ENCODE measurements around the gene DOCK3. TPM values are rescaled to one million over a fixed set of nuclear protein-coding genes. Genes with fewer than 3 reads are reported as not detected.
"Not testable (repeated sequence)": the region's sequence is repeated elsewhere in the genome, so short reads cannot be mapped to it uniquely, and the experiment has no call there.

The DOCK3 gene
- total RNA-seq, 1 donor from 2014 or later = under 0.01 TPM

- no peak for DNase-seq (ENCODE audit: low read depth)
- FAIRE-seq = no peak
- no peaks in the 10 kb centered on the region for H3K36me3 ChIP-seq (ENCODE audit: control insufficient read depth, insufficient read depth, low read length)
- no peak for TF ChIP-seq CTCF (IDR thresholded peaks at IDR 0.05; ENCODE audit: insufficient read depth, low read length, severe bottlenecking)
- H3K4me3 ChIP-seq (ENCODE audit: low read depth, low read length) = no peak overlapping the region
- no peaks in the 10 kb centered on the region for H3K27me3 ChIP-seq (ENCODE audit: control insufficient read depth, insufficient read depth, low read length)
Measured at GRCh38 chr3:51191768-51192167, 517.0 kb downstream of the DOCK3 start.

- DNase-seq (ENCODE audit: low read depth) (no peak), FAIRE-seq (no peak)
Measured at GRCh38 chr3:51198477-51198876, 523.8 kb downstream of the DOCK3 start.

GRCh38 chr3:51199296-51199695 is 524.6 kb downstream of the DOCK3 start:
- H3K4me3 ChIP-seq (ENCODE audit: low read depth, low read length); H3K27me3 ChIP-seq (ENCODE audit: control insufficient read depth, insufficient read depth, low read length); H3K36me3 ChIP-seq (ENCODE audit: control insufficient read depth, insufficient read depth, low read length); DNase-seq (ENCODE audit: low read depth); FAIRE-seq: not testable (repeated sequence)

More at GRCh38 chr3:51198477-51198876, 523.8 kb downstream of the DOCK3 start:
- no peak overlapping the region for H3K4me3 ChIP-seq (ENCODE audit: low read depth, low read length)
- TF ChIP-seq CTCF (IDR thresholded peaks at IDR 0.05; ENCODE audit: insufficient read depth, low read length, severe bottlenecking) = no peak
- no peaks in the 10 kb centered on the region for H3K36me3 ChIP-seq (ENCODE audit: control insufficient read depth, insufficient read depth, low read length)
- H3K27me3 ChIP-seq (ENCODE audit: control insufficient read depth, insufficient read depth, low read length) = no peaks in the 10 kb centered on the region

GRCh38 chr3:51216291-51216690 is 541.6 kb downstream of the DOCK3 start:
- H3K36me3 ChIP-seq (ENCODE audit: control insufficient read depth, insufficient read depth, low read length) = no peaks in the 10 kb centered on the region
- TF ChIP-seq CTCF (IDR thresholded peaks at IDR 0.05; ENCODE audit: insufficient read depth, low read length, severe bottlenecking) = no peak
- H3K4me3 ChIP-seq (ENCODE audit: low read depth, low read length) = no peak overlapping the region
- no peak for FAIRE-seq
- no peak for DNase-seq (ENCODE audit: low read depth)
- H3K27me3 ChIP-seq (ENCODE audit: control insufficient read depth, insufficient read depth, low read length) = no peaks in the 10 kb centered on the region

- FAIRE-seq = no peak
- TF ChIP-seq CTCF (IDR thresholded peaks at IDR 0.05; ENCODE audit: insufficient read depth, low read length, severe bottlenecking) = no peak
- no peak overlapping the region for H3K4me3 ChIP-seq (ENCODE audit: low read depth, low read length)
- no peaks in the 10 kb centered on the region for H3K36me3 ChIP-seq (ENCODE audit: control insufficient read depth, insufficient read depth, low read length)
- H3K27me3 ChIP-seq (ENCODE audit: control insufficient read depth, insufficient read depth, low read length) = peaks cover 1% of the 10 kb centered on the region
- no peak for DNase-seq (ENCODE audit: low read depth)
Measured at GRCh38 chr3:51221959-51222358, 547.2 kb downstream of the DOCK3 start.

GRCh38 chr3:51224283-51224682 is 549.6 kb downstream of the DOCK3 start:
- no peak overlapping the region for H3K4me3 ChIP-seq (ENCODE audit: low read depth, low read length)
- TF ChIP-seq CTCF (IDR thresholded peaks at IDR 0.05; ENCODE audit: insufficient read depth, low read length, severe bottlenecking) = no peak
- H3K36me3 ChIP-seq (ENCODE audit: control insufficient read depth, insufficient read depth, low read length) = no peaks in the 10 kb centered on the region
- FAIRE-seq = no peak
- H3K27me3 ChIP-seq (ENCODE audit: control insufficient read depth, insufficient read depth, low read length) = peaks cover 1% of the 10 kb centered on the region
- DNase-seq (ENCODE audit: low read depth) = no peak

Measured in bronchial epithelial cell (primary cell).